BLaER1 (cell line): ENCODE data around the gene RETREG1.
"Not testable (repeated sequence)": the region's sequence is repeated elsewhere in the genome, so short reads cannot be mapped to it uniquely, and the experiment has no call there.

Source experiments
- H3K27ac ChIP-seq: shearing (Covaris generic); formaldehyde crosslinking; 2 replicates; pipeline ENCODE4 v1.8.1; 2022
- H3K27me3 ChIP-seq: shearing (Covaris generic); formaldehyde crosslinking; 2 replicates; pipeline ENCODE4 v1.8.1; 2022
- H3K36me3 ChIP-seq: shearing (Covaris generic); formaldehyde crosslinking; 2 replicates; pipeline ENCODE4 v1.8.1; 2022
- H3K4me1 ChIP-seq: shearing (Covaris generic); formaldehyde crosslinking; 2 replicates; pipeline ENCODE4 v1.8.1; 2022
- H3K4me2 ChIP-seq: shearing (Covaris generic); formaldehyde crosslinking; 2 replicates; pipeline ENCODE4 v1.8.1; 2022
- H3K4me3 ChIP-seq: shearing (Covaris generic); formaldehyde crosslinking; 2 replicates; pipeline ENCODE4 v1.8.1; 2022
- H3K9ac ChIP-seq: shearing (Covaris generic); formaldehyde crosslinking; 2 replicates; pipeline ENCODE4 v1.8.1; 2022
- H3K9me3 ChIP-seq: shearing (Covaris generic); formaldehyde crosslinking; 2 replicates; pipeline ENCODE4 v1.8.1; 2022
- H4K20me1 ChIP-seq: shearing (Covaris generic); formaldehyde crosslinking; 2 replicates; pipeline ENCODE4 v1.8.1; 2022
- Cebpa-rat ChIP-seq: shearing (Covaris generic); IDR thresholded peaks from 2 replicates; pipeline ENCODE4 v1.8.1; 2022

The RETREG1 gene

DNA sequence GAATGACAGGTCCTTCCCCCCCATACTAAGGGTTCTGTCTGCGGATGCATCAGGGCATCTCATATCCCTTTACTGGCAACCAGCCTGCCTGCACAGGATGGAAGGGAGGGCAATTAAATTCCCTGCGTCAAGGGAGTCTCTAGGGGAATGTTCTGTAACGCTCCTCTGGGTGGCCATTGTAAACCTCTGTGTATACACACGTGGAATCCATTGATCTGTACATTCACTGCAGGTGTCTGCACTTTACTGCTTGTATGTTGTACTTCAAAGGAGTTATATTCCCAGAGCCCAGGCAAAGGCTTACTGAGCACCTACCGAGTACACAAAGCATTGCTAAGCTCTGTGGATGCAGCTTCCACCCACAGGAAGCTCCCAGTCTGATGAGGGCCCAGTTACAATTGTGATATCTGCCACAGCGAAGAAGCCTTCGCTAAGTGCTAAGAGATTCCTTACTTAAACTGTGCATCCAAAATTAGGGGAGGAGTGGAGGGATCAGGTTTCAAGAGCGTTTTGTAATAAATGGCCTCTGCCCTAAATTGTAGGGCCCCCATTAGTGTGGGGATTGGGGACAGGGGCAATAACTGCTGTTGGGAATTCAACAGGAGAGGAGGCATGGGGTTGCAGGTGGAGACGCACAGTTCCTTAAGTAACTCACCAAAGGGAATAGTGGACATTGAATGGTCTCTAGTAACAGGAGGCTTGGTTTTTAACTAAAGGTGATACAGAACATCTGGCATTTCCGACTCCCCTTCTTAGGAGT, 1.5 kb upstream of the RETREG1 start:
- H3K27ac ChIP-seq = peak overlapping the region; percentile 93
- no peaks in the 10 kb centered on the region for H3K36me3 ChIP-seq
- no peaks in the 10 kb centered on the region for H3K27me3 ChIP-seq
- 0 out of 2 replicates have a peak, but pooled peaks cover 7% of the 10 kb centered on the region for H3K9me3 ChIP-seq
- TF ChIP-seq Cebpa-rat = no peak
- peaks cover 57% of the 10 kb centered on the region for H3K4me1 ChIP-seq
- H4K20me1 ChIP-seq = 0 out of 2 replicates have a peak, but pooled peaks cover 11% of the 10 kb centered on the region
- peak overlapping the region; percentile 96 for H3K4me2 ChIP-seq
- H3K4me3 ChIP-seq = peak overlapping the region; percentile 86
- H3K9ac ChIP-seq = peak overlapping the region; percentile 88

DNA sequence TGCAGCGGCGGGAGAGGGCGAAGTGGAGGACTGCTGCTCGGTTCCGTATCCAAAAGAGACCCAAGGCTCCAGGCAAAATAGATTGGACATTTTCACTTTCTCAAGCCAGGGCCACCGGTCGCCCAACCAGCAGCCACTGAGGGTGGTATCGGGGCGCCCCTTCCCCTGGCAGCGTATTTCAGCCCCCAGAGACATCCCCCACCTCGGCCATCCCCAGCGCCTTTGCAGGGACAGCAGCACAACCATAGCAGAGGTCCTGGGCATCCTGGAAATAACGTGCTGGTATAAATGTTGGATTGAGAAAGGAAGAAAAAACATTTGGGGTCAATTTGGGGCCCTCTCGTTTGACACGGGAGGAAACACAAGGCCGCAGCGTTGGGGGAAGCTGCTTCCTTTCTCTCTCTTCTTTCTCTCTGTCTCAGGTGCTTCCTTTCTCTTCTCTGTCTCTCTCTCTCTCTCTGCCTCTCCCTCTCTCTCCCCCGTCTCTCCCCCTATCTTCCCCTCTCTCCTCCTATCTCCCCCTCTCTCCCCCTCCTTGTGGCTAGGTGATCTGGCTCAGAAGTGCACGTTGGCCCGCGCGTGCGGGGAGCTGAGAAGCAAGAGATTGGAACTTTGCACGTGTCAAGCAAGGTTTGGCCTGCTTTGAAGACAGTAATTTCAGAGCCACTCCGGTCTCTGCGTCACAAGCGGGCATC, 624 bp upstream of the RETREG1 start:
- peak overlapping the region; percentile 88 for H3K9ac ChIP-seq
- no peaks in the 10 kb centered on the region for H3K27me3 ChIP-seq
- peak overlapping the region; percentile 86 for H3K4me3 ChIP-seq
- 0 out of 2 replicates have a peak, but pooled peaks cover 7% of the 10 kb centered on the region for H3K9me3 ChIP-seq
- peak overlapping the region; percentile 93 for H3K27ac ChIP-seq
- TF ChIP-seq Cebpa-rat = no peak
- H3K4me1 ChIP-seq = peaks cover 66% of the 10 kb centered on the region
- H3K4me2 ChIP-seq = peak overlapping the region; percentile 96
- H4K20me1 ChIP-seq = 0 out of 2 replicates have a peak, but pooled peaks cover 11% of the 10 kb centered on the region
- no peaks in the 10 kb centered on the region for H3K36me3 ChIP-seq

DNA sequence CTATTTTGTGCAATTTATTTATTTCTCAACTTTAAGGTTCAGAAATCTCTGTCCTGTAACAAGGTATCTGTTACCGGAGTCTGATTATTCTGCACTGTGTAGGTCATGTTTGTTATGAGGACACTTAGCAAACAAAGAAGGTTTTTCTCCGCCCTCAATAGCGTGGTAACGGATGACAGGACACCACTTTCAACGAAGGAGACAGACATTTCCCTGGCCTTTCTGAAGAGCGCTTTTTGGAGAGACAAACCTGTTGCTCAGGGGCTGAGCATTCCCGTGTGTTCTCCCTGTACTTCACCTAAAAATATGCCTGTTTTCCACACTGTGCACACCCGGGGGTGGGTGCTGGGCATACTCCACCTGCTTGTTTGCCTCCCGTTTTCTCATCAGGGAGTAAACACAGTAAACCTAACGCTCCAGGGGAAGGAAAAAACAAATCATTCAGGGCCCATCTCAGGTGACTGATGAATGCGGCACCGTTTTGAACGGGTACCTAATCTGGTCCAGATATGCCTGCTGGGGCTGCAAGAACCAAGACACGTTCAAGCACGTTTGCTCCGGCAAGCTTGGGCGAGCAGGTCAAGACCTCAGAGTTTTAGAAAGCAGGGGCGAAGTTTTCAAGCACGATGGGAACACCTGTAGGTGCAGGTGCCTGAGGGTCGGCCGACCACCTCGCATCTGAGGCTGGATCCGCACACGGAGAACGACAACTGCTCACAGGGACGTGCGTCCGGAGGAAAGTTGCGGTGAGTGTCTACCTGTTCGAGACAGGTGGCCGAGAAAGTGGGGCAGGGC, 859 bp downstream of the RETREG1 start:
- 0 out of 2 replicates have a peak, but pooled peaks cover 11% of the 10 kb centered on the region for H4K20me1 ChIP-seq
- H3K27me3 ChIP-seq = no peaks in the 10 kb centered on the region
- H3K4me2 ChIP-seq = peak overlapping the region; percentile 96
- H3K27ac ChIP-seq = peak overlapping the region; percentile 93
- H3K4me3 ChIP-seq = peak overlapping the region; percentile 86
- peak overlapping the region; percentile 88 for H3K9ac ChIP-seq
- H3K9me3 ChIP-seq = 0 out of 2 replicates have a peak, but pooled peaks cover 5% of the 10 kb centered on the region
- no peaks in the 10 kb centered on the region for H3K36me3 ChIP-seq
- no peak for TF ChIP-seq Cebpa-rat
- H3K4me1 ChIP-seq = peaks cover 78% of the 10 kb centered on the region

DNA sequence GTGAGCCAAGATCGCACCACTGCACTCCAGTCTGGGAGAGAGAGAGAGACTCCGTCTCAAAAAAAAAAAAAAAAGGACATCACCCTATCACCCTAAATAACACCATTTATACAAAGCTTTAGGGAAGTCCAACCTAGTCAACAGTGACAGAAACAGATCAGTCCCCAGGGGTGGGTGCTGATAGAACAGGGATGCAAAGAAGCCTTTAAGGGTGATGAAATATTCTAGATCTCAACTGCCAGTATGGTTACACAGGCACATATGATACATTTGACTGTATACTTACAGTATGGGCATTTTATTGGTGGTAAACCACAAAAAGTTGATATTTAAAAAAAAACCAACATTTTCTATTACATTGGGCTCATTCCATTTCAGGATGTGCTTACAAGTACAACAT, 4.8 kb downstream of the RETREG1 start:
- Histone ChIP-seq H3K9ac (no peak overlapping the region), H3K4me1 (peaks cover 52% of the 10 kb centered on the region), H3K4me3 (no peak overlapping the region), H3K27me3 (no peaks in the 10 kb centered on the region), H3K36me3 (peaks cover 20% of the 10 kb centered on the region), H3K9me3 (0 out of 2 replicates have a peak, but pooled peaks cover 8% of the 10 kb centered on the region), H3K27ac (peak overlapping the region; percentile 7; the same call in 1 of the 2 replicates), H4K20me1 (peaks cover 35% of the 10 kb centered on the region; the same call in 1 of the 2 replicates), H3K4me2 (peak overlapping the region; percentile 96)
- TF ChIP-seq Cebpa-rat = no peak

DNA sequence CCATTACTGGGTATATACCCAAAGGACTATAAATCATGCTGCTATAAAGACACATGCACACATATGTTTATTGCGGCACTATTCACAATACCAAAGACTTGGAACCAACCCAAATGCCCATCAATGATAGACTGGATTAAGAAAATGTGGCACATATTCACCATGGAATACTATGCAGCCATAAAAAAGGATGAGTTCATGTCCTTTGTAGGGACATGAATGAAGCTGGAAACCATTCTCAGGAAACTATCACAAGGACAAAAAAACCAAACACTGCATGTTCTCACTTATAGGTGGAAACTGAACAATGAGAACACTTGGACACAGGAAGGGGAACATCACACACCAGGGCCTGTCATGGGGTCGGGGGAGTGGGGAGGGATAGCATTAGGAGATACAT, 5.9 kb downstream of the RETREG1 start:
- H3K9ac ChIP-seq, H3K4me3 ChIP-seq, H3K27ac ChIP-seq, H3K4me2 ChIP-seq, H3K27me3 ChIP-seq: not testable (repeated sequence)
- H3K36me3 ChIP-seq = peaks cover 31% of the 10 kb centered on the region
- H4K20me1 ChIP-seq = peaks cover 45% of the 10 kb centered on the region
- peaks cover 47% of the 10 kb centered on the region for H3K4me1 ChIP-seq
- peaks cover 13% of the 10 kb centered on the region; the same call in 1 of the 2 replicates for H3K9me3 ChIP-seq

DNA sequence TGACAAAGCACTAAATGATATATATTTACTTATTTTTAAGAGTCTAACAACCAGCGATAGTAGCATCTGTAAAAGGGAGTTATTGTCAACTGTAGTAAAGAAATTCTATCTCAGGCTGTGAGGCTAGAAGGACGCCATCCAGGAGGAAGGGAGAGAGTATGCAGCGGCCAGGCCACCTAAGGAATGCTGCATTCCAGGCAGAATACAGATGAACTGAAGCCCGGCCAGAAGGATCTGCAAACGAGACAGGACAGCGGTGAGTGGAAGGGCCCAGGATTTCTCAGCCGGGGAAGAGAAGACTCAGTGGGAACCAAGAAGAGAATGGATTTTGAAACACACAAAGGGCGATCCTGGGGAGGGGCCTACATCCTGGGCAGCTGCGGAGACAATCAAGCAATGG, 7.4 kb downstream of the RETREG1 start:
- H3K4me3 ChIP-seq = no peak overlapping the region
- no peak overlapping the region for H3K4me2 ChIP-seq
- H3K4me1 ChIP-seq = peaks cover 32% of the 10 kb centered on the region
- H3K36me3 ChIP-seq = peaks cover 41% of the 10 kb centered on the region
- no peak for TF ChIP-seq Cebpa-rat
- H3K9ac ChIP-seq = no peak overlapping the region
- peaks cover 56% of the 10 kb centered on the region for H4K20me1 ChIP-seq
- H3K27ac ChIP-seq = peak overlapping the region; percentile 30; the same call in 1 of the 2 replicates
- no peaks in the 10 kb centered on the region for H3K27me3 ChIP-seq
- H3K9me3 ChIP-seq = peaks cover 19% of the 10 kb centered on the region; the same call in 1 of the 2 replicates

DNA sequence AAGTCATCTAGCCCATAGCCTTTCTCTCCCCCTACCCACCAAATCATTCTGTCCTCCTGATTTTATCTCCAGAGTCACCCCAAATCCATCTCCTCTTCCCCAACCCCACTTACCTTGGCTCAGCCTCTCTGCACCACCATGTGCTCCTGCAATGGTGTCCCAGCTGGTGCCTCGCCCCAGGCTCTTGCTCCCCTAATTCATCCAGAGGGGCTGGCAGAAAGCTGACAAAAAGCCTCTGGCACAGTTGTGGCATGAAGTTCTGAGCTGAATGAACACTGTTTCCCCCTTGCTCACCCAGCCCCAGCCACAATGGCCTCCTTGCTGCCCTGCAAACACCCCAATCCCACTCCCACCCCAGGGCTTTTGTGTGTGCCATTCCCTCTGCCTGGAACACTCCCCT, 10.2 kb downstream of the RETREG1 start:
- peaks cover 19% of the 10 kb centered on the region; the same call in 1 of the 2 replicates for H3K9me3 ChIP-seq
- peaks cover 75% of the 10 kb centered on the region for H4K20me1 ChIP-seq
- H3K4me2 ChIP-seq = no peak overlapping the region
- H3K36me3 ChIP-seq = peaks cover 57% of the 10 kb centered on the region
- TF ChIP-seq Cebpa-rat = no peak
- no peak overlapping the region for H3K9ac ChIP-seq
- no peak overlapping the region for H3K4me3 ChIP-seq
- peaks cover 4% of the 10 kb centered on the region for H3K4me1 ChIP-seq
- H3K27ac ChIP-seq = no peak overlapping the region
- no peaks in the 10 kb centered on the region for H3K27me3 ChIP-seq

DNA sequence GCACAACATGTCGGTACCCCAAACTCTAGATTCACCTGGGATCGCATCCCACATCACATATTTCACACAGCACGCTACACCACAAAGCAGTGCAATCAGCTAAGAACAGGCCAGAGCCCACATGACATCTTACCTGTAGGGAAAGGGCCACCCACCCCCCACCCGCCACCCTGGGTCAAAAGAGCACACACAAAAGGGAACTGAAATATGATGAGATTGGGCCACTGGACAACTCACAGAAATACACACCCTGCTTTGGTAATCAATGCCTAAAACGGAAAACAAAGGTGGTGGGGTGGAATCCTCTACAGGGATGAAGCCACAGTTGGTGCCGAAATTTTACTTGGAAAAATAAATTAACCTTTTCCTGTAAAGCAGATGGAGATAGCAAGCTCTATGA, 13.1 kb downstream of the RETREG1 start:
- TF ChIP-seq Cebpa-rat = no peak
- H3K9me3 ChIP-seq = peaks cover 11% of the 10 kb centered on the region; the same call in 1 of the 2 replicates
- H3K27me3 ChIP-seq = no peaks in the 10 kb centered on the region
- H3K27ac ChIP-seq = no peak overlapping the region
- H3K4me1 ChIP-seq = peaks cover 18% of the 10 kb centered on the region
- H4K20me1 ChIP-seq = peaks cover 70% of the 10 kb centered on the region
- H3K4me3 ChIP-seq = no peak overlapping the region
- no peak overlapping the region for H3K9ac ChIP-seq
- no peak overlapping the region for H3K4me2 ChIP-seq
- peaks cover 61% of the 10 kb centered on the region for H3K36me3 ChIP-seq

DNA sequence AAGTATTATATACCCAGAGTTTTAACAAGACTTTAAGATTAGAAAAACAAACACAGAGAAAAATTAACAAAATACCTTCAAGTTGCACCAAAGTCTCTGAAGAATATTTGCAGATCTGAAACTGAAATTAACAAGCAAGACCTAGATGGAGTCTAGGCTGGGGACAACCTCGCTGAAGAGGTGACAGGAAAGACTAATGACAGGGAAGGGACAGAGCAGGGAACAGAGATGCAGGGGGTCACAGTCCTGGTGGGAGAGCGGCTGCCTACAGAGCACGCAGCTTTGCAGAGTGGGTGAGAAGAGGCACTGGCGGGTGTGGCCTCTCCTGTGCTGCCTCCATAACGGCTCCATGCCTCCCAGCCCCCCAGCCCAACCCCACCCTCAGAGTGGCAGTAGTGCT, 13.5 kb downstream of the RETREG1 start:
- peaks cover 63% of the 10 kb centered on the region for H3K36me3 ChIP-seq
- peaks cover 11% of the 10 kb centered on the region; the same call in 1 of the 2 replicates for H3K9me3 ChIP-seq
- no peak overlapping the region for H3K27ac ChIP-seq
- no peak overlapping the region for H3K4me2 ChIP-seq
- peaks cover 67% of the 10 kb centered on the region for H4K20me1 ChIP-seq
- no peaks in the 10 kb centered on the region for H3K27me3 ChIP-seq
- H3K4me3 ChIP-seq = no peak overlapping the region
- peaks cover 18% of the 10 kb centered on the region for H3K4me1 ChIP-seq
- TF ChIP-seq Cebpa-rat = no peak
- H3K9ac ChIP-seq = no peak overlapping the region
